Measurements from ENCODE around the gene SLC24A4.
"Not testable (repeated sequence)": the region's sequence is repeated elsewhere in the genome, so short reads cannot be mapped to it uniquely, and the experiment has no call there.

The SLC24A4 gene

DNA sequence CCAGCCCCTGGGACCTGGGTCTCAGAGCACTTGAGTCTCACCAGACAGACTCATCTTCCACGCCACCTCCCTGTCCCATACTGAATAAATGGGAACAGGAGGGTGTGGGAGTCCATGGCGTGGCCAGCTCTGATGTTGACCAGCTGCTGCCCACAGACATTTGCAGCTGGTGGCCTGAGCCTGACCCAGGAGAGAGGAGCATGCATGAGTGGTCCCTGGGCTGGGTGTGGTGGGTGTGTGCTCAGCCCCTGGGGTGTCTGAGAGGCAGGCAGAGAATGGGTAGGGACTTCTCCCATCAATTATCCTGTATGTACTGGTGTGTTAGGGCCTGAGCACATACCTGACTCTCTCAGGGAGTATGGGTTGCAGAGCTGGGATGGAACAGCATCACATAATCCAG lies 49.3 kb downstream of the SLC24A4 start:
- no peak for DNase-seq

DNA sequence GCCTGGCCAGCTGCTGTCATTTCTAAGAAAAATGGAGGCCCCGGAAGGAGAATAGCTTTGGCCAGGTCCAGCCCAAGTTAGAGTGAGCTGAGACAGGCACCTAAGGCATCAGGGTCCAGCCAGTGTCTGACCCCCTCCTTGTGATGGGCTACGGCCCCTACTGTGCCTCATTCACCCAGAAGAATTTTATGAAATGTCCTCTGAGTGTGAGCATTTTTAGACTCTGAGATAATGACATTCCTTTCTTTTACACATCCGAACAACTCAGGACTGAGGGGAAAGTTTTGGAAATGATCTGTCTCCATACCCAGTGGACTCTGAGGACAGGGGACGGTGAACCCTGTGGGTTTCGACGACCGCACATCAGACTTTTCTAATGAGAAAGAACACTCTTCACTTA lies 50.4 kb downstream of the SLC24A4 start:
- DNase-seq: no peak

DNA sequence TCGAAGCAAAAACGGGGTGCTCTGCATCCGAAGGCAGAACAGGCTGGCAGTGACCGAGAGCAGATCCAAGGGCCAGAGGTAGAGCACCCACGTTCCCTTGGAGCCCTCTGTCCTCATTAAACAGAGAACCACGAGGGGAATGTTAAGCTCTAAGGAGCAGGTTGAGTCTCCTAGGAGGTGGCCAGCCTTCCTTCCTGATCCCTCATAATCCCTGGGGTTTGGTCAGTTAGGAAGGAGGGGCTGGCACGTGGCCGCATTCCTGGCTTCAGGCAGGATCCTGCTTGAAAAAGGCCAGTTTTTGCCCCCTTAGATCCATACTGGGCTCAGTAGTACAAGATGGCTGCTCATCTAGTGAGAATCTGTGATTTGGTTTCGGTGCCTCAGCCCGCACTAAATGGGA lies 57.2 kb downstream of the SLC24A4 start:
- no peak for DNase-seq

DNA sequence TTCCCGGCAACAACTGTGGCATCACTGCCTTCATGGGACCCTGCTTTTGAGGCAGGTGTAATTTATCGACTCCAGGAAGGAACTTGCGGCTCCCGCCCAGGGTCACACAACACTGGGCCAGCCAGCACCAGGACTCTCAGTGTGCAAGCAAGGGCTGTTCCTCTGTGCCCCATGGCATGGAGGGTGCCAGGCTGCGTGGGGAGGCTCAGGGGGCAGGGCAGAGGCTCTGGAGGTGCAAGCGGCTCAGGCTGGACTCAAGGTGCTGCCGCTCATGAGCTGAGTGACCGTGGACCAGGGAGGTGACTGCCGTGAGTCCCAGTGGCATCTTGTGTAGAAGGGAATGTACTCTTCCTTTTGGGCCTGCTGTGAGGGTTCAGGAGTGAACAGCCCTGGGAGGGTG lies 57.6 kb downstream of the SLC24A4 start:
- no peak for DNase-seq

DNA sequence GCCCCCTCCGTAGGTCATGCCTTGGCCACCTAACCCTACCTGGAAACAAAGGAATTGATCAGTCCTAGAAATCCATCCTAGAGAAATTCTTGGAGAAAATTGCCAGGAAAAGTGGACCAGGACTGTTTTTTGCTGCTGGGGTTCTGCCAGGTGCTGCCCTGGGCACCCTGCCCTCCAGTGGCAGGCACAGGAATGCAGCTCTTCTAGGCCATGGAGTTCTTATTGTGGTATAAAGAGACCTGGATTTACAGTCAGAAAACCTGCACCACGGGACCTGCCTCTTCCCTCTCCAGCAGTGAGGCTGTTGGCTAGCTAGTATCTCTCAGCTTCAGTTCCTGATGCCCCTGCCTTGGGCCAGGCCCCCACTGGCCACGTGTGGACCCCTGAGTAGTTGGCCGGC lies 59.7 kb downstream of the SLC24A4 start:
- no peak for DNase-seq

DNA sequence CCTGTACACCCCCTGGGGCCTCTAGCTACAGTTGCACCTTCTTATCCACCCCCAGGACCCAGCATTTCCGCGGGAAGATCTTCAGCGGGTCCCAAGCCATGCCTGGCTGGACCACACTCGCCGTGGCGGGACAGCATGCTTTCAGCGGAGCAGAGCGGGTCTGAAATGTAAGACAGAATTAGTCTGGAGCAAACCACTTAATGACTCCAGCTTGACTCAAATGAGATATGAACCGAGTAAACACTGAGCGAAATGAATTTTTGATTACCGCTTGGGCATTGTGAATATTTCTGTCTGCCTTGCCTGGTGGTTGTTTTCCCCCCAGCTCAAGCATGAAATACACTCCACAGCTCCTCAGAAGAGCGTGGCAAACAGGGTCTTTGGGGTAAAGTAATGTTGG lies 60.8 kb downstream of the SLC24A4 start:
- DNase-seq: no peak

DNA sequence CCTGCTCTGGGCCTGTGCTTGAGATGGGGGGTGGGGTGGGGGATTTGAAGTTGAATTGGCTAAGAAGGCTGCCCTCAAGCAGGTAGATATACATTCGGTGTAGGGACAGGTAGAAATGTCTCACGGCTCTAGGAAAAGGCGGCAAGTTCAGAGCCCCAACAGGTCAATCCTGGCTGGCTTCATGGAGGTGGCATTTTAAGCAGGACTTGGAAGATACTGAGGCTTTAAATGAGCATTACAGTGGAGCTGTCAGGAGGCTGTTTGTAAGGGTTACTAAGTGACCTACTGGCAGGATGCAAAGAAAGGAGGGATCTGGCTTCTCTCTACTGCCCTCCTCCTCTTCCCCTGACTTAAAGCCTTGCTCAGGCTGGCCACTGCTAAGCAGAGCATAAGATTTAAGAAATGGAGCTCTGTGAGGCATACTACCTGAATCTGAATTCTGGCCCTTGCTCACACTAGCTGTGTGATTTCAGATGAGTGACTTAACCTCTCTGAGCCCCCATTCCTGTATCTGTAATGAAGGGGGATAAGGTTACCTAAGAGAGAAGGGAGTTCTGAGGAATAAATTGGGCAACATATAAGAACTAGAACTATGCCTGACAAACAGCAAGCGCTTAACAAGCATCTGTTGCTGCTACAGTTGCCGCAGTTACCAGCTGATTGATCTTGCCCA lies 61.6 kb downstream of the SLC24A4 start:
- DNase-seq: no peak

DNA sequence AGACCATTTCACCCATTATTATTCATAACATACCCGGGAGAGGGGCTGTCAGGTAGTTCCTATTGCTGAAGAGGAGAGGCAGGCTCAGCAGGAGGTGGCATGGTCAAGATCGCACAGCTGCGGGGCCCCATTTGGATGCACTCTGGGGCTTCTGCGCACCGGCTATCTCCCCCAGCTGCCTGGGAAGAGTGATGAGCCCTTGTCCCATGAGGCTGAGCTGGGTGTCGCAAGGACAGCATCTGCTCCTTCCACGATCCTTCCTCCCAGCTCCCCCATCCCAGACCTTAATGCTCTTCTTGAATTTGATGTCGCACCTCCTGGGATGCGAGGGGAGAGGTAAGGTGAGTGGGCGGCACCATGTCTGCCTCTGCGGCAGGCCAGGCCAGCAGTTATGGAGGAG lies 62.6 kb downstream of the SLC24A4 start:
- no peak for DNase-seq

DNA sequence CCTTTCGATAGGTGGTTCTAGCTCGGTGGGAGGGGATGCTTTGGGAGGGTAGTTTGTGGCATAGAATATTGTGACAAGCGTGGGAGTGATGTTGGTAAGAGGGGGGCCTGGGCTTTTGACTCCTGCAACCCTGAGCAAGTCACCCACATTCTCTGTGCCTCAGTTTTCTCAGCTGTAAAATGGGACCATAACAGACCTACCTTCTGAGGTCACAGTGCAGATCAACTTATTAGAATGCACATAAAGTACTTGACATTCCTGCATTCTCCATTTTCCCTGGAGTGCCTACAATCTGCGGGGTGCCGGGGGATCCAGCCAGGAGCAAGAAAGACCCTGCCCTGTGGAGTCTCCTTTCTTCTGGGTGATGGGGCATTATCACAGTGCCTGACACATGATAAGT lies 63.2 kb downstream of the SLC24A4 start:
- no peak for DNase-seq

DNA sequence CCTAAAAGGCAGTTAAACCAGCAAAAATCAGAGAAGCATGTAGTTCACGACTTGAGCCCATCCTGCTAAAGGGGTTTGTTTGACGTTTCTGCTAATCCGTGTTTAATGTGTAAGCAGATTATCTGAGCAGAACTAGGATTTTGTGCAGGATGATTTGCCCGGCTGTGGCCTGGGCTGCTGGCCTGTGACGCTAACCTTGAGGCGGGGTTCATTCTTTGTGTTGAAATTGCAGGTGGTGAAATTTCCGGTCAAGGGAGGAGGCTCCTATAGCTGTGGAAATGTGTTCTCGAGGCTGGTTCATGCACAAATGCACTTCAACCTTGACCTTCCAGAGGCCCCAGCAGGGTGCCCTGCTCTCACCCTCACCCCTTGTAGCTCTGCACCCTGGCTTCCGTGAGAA lies 63.7 kb downstream of the SLC24A4 start:
- no peak for DNase-seq

DNA sequence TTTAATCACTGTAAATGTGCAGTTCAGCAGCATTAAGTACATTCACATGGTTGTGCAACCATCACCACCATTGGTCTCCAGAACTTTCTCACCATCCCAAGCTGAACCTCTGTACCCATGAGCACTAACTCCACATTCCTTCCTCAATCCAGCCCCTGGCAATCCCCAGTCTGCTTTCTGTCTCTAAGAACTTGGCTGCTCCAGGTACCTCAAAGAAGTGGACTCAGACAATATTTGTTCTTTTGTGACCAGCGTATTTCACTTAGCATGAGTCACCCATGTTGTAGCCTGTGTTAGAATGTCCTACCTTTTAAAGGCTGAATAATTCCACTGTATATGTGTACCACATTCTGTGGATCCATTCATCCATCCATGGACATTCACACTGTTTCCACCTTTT lies 64.6 kb downstream of the SLC24A4 start:
- DNase-seq: no peak

DNA sequence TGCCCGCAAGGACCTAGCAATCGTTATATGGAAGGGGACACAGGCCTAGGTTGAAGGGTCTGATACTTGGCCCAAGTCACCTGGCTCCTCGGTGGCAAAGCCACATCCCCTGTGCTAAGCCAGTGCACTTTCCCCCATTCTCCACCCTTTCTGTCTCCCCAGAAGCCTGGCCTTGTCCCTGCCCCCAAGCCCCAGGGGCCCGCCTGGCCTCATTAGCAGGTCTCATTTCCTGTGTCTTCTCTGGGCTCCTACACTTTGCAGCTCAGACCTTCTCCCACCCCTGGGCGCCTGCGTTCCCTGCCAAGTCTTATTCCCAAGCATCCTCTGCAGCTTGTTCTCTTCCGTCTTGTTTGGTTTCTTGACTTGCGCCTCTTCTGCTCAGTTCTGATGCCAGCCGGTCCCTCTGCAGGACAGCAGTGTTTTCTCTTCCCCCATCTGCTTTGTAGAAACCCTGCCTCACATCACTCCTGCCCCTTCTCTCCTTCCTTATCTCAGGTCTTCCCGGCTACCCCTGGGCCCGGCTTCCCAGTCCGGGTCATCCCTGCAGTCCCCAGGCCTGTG lies 66.7 kb downstream of the SLC24A4 start:
- no peak for DNase-seq

DNA sequence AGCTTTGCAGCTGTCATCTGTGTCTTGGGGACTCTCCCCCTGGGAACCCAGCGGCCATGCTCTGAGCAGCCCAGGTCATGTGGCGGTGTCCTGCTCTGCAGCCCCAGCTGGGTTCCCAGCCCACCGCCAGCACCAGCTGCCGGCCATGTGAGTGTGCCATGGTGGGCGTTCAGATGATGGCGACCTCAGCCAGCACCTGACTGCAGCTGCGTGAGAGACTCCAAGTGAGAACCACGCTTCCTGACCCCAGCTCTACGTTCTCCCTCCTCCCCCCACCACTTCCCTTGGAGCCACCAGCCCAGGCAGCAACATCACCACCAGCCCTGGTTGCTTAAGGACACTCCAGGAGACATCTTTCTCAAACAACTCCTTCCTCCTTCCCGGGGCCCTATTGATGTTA lies 68.8 kb downstream of the SLC24A4 start:
- no peak for DNase-seq

DNA sequence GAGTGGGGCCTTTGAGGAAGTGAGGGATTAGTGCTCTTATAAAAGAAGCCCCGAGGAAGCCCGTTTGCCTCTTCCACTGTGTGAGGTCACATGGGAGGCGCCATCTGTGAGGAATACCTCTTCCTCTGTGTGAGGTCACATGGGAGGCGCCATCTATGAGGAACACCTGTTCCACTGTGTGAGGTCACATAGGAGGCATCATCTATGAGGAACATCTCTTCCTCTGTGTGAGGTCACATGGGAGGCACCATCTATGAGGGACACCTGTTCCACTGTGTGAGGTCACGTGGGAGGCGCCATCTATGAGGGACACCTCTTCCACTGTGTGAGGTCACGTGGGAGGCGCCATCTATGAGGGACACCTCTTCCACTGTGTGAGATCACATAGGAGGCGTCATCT lies 69.7 kb downstream of the SLC24A4 start:
- no peak for DNase-seq

DNA sequence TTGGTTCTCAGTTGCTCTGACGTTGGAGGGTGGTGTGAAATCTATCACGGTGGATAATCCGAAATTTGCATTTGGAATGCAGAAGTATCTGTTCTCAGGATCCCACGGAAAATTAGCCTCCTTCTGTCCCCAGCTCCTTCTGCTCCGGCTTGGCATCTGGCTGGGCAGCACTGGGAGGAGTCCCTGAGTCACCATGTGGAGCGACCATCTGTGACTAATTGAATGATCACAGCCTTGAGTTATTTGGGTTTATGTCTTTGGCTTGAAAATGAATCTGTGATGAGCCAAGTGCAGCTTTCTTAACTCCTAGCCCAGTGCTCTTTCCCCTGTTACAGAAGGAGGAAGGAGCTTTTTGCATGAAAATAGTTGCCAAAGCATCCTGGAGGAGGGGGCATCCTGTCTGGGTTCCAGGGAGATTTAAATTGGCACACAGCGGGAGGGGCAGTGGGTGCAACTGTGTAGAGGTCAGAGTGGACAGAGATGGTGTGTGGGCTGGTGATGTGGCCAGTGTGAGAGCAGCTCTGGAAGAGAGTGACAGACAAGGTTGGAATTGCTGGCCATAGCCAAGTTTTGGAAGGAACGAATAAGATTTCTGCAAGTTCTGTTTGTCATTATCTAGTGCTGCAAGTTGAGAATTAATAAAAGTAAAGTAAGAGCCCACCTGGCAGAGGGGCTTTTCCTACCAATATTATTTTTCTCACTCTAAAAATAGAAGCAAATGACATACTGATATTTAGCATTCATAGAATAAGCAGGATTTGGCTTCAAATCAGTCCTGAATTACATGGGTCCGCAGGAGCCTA lies 74.4 kb downstream of the SLC24A4 start:
- DNase-seq: no peak

DNA sequence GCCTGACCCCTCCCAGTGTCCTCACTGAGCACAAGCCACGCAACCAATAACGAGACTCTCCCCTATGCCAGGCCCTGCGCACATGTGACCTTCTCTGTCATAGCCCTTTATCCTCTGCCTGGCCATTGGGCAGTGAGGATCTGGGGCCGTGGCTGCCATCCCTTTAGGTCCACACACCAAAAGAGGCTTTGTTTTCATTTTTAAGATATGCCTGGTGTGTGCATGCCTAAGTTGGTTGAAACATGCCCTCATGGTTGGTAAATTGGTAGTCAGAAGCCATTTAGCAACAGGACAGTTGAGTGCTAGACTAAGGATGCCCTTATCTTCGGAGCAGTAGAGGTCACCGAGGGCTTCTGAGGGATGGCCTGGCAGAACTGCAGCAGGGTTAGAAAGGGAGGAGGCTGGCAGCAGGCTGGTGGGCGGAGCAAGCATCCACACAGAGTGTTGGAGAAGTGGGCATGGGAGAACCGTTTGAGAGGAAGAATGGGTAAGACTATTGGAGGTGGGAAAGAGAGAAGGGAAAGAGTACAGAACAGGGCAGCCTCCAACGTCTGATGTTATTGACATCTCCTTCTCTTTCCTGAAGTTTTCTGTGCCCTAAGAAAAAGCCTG lies 75.1 kb downstream of the SLC24A4 start:
- no peak for DNase-seq

DNA sequence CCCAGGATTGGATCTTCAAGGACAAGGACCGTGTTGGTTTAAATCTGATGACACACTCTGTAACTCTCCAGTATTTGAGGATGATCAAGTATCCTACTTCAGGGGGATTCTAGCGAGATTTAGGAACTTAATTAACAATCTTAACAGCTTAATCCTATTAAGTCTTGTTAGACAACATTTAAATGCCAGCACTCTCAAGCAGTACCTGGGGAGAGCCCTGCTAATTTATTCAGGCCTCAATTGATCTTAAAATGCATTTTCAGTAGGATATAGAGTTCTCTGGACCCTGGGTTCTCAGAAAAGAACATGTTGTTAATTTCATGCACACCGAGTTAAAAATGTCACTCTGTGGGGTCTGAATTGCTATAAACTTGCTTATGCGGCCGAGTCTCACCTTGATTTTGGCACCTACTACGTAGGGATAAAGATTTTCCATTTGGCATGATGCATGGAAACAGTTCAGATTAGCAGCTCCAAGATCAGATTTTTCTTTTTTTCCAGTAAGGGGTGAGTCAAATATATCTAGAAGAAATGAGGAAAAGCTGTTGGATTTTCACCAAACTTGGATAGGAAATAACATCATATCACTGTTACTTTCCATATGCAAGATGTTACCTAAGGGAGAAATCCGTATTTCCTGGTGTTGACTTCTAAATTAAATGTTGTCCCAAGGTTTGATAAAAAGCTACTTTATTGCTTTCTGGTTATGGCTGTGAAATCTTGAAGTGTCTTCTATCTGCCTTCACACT lies 76.1 kb downstream of the SLC24A4 start:
- DNase-seq: no peak

DNA sequence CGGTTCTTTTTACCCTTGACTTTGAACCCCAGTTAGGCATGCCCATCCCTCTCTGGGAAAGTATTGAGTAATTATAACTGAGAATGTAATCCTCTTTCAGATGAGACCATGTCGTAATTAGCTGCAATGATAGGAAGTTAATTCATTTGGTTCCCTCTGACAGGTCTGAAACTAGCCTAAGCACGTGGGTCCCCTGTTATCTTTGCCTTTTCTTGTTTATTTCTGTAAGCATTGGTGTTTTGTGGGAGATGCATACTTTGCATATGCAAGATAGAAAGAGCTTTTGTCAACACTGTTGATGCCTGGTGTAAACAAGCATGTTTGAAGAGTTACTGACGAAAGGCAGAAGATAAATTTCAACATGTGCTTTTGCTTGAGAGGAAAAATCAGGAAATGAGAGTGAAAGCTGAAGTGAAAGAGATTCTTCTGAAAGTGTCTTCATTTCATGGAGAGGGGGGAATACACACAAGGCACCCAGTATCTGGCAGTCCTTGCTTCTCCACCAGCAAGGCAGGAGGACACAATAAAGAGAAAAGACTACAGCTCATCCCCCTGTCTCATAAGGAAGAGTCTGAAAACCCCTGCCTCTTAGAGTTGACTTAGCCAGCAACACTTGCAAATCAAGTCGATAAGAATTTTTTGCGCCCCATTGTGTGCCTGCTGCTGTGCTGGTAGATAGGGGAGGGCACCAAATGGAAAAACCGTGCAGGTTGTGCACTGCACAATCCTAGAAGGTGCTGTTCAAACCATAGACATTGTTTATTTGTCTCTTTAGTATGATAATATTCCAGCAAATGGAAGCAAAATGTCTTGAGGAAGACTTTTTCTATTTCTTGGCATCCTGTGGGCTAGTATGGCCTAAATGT lies 77.8 kb downstream of the SLC24A4 start:
- no peak for DNase-seq

DNA sequence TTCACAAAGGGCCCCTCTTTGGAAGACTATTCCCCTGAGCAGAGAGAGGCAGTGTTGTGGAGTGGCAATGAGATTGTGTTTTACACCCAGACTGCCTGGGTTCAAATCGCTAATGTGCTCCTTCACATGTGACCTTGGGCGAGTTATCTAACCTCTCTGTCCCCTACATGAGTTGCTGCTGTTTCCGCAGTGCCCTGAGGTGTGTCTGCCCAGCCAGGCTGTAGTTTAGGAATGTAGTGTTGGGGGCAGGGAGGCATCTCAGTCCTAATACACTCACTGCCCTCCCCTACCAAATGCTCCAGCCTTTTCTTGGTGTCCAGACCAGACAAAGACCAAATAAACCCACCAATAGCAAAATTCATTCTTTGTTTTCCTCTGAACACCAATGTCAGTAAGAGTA lies 78.6 kb downstream of the SLC24A4 start:
- no peak for DNase-seq

DNA sequence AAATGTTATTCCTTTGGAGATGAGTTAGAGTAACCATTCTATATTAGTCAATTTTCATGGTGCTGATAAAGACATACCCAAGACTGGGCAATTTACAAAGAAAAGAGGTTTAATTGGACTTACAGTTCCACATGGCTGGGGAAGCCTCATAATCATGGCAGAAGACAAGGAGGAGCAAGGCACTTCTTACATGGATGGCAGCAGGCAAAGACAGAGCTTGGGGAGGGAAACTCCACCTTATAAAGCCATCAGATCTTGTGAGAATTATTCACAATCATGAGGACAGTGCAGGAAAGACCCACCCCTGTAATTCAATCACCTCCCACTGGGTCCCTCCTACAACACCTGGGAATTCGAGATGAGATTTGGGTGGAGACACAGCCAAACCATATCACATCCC lies 79.5 kb downstream of the SLC24A4 start:
- not testable (repeated sequence) for DNase-seq

DNA sequence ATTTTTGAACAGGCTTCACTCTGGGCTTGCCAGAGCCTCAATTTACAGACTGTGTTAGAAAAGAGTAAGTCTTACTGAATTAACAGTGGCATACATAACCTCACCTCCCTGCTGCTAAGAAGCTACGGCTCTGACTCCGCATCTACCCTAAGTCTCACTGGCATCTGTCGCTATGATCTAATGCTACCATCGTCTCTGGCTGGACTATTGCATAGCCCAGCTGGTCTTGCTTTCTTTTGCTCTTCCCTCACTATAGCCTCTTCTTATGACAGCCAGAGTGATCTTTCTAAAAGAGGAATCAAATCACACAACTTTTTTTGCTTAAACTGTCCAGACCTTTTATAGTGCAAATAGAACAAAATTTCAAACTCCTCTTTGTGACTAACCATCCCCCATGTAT lies 81.1 kb downstream of the SLC24A4 start:
- DNase-seq: no peak

DNA sequence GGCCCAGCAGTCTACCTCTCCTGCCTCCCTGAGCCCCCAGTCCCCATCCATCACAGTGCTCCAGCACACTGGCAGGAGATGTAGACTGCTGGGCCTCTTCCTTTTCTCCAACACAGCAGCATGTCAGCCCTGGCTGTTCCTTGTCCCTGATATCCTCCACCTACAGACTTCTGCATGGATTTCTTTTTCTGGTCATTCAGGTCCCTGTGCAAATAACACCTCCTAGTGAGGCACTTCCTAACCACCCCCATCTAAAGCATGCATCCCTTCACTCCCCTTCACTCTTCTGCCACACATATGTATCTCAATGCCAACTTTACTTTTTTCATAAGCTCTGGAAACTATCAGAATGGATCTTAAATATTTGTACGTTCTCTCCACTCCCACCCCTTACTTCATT lies 81.5 kb downstream of the SLC24A4 start:
- DNase-seq: no peak

Measured in CD4-positive, alpha-beta T cell treated with Interleukin-12 subunit alpha and Interleukin-12 subunit beta, for 1 hour (primary cell).